AG04450 (cell line): Measurements from ENCODE around the gene MST1. TPM values are rescaled to one million over a fixed set of nuclear protein-coding genes. Genes with fewer than 3 reads are reported as not detected.
A peak's percentile ranks its signal among the peaks of the same experiment; 100 is the strongest.

Experiments used
- CTCF ChIA-PET: fragments of 300-600, 350-600 bp; formaldehyde crosslinking; extraction: SDS; loops from one replicate; lab custom pipeline; 2022; ENCODE audit warnings: antibody characterized with exemption, inconsistent platforms; lab: Charles Lee
- POLR2A ChIA-PET: fragments of 350-600 bp; formaldehyde crosslinking; extraction: SDS; loops from one replicate; lab custom pipeline; 2021; ENCODE audit warnings: antibody characterized with exemption, inconsistent platforms; lab: Yijun Ruan, JAX
- DNase-seq: peaks from one replicate; pipeline ENCODE4 v3.0.0-alpha.2; 2011; ENCODE audit warnings: low read depth, low spot score
- H3K27ac ChIP-seq: one replicate; pipeline ENCODE4 v1.5.1; 2012; ENCODE audit warnings: low read depth, low read length, control low read depth
- H3K27me3 ChIP-seq: one replicate; pipeline ENCODE4 v1.6.0; 2012; ENCODE audit warnings: low read length; ENCODE audit not compliant: control insufficient read depth, insufficient read depth
- H3K4me3 ChIP-seq: 2 replicates; pipeline ENCODE4 v1.5.1; 2011; ENCODE audit warnings: mild to moderate bottlenecking, low read depth, low read length, control low read depth
- H3K9me3 ChIP-seq: 2 replicates; pipeline ENCODE4 v1.5.1; 2012; ENCODE audit warnings: low read length; ENCODE audit not compliant: control insufficient read depth, insufficient read depth
- CTCF ChIP-seq: IDR thresholded peaks from 2 replicates; pipeline ENCODE4 v1.5.1; 2011; ENCODE audit warnings: low read depth, low read length, control low read depth, inconsistent platforms
- polyA plus RNA-seq: library from polyadenylated mRNA; depleted of rRNA; stranded (reverse); fragments of >200 nt; gene quantifications from 2 replicates; pipeline ENCODE4 v1.2.3, GENCODE V29; 2011

MST1 gene
- polyA plus RNA-seq, 1 experiment: 6.5 TPM

GRCh38 chr3:49725906-49726681 lies 36.8 kb upstream of the MST1 start:
- Histone ChIP-seq H3K9me3 (no peaks in the 10 kb centered on the region), H3K27me3 (no peaks in the 10 kb centered on the region), H3K4me3 (no peak overlapping the region), H3K27ac (no peak overlapping the region)
- TF ChIP-seq CTCF: no peak
- no peak for DNase-seq
- ChIA-PET POLR2A (no interaction called here), CTCF (no interaction called here)

GRCh38 chr3:49724586-49724985 lies 35.3 kb upstream of the MST1 start:
- TF ChIP-seq CTCF: no peak
- ChIA-PET POLR2A (interaction anchor here (1.0 to 1.2 kb wide), 2 partner anchors 9 to 81 kb away, joined by 3 to 4 read pairs; no protein-coding TSS in a partner anchor), CTCF (no interaction called here)
- H3K27me3 ChIP-seq: no peaks in the 10 kb centered on the region
- peak overlapping the region; percentile 65 for H3K4me3 ChIP-seq
- no peaks in the 10 kb centered on the region for H3K9me3 ChIP-seq
- no peak for DNase-seq
- H3K27ac ChIP-seq: peak overlapping the region; percentile 91

GRCh38 chr3:49723628-49724551 lies 34.6 kb upstream of the MST1 start, which contains the start of gene GMPPB:
TSS of gene GMPPB (minus strand) at chr3:49723951. CDS start at chr3:49723726, 225 bp downstream.
- POLR2A ChIA-PET: interaction anchor here (1.0 to 1.2 kb wide), 2 partner anchors 8 to 82 kb away, joined by 3 to 4 read pairs; no protein-coding TSS in a partner anchor

GRCh38 chr3:49723296-49723627 lies 34.0 kb upstream of the MST1 start:
- Histone ChIP-seq H3K9me3 (peaks cover 7% of the 10 kb centered on the region; the same call in 1 of the 2 replicates), H3K4me3 (peak overlapping the region; percentile 100), H3K27ac (peak overlapping the region; percentile 87), H3K27me3 (no peaks in the 10 kb centered on the region)
- POLR2A ChIA-PET: interaction anchor here (1.0 to 1.2 kb wide), 2 partner anchors 8 to 82 kb away, joined by 3 to 4 read pairs; no protein-coding TSS in a partner anchor
- DNase-seq: no peak
- CTCF ChIA-PET: interaction anchor here (1.0 to 1.1 kb wide), 2 partner anchors 20 to 80 kb away, joined by 3 read pairs; partner anchors contain the start of gene INKA1
- no peak for TF ChIP-seq CTCF

More at GRCh38 chr3:49723628-49724551, 34.6 kb upstream of the MST1 start, which contains the start of gene GMPPB:
- H3K9me3 ChIP-seq: peaks cover under 1% of the 10 kb centered on the region; the same call in 1 of the 2 replicates
- DNase-seq: peak; percentile 89
- peak within 1 kb of the TSS; percentile 100 for H3K4me3 ChIP-seq
- H3K27me3 ChIP-seq: no peaks in the 10 kb centered on the region
- H3K27ac ChIP-seq: peak within 1 kb of the TSS; percentile 91
- CTCF ChIA-PET: interaction anchor here (1.0 kb wide), 1 partner anchor 79 kb away, joined by 3 read pairs; the partner anchor contains the start of gene INKA1
- no peak for TF ChIP-seq CTCF
